HL-60 (cell line): ENCODE measurements around the gene CXCL8.

ENCODE experiments used
- DNase-seq, 2 experiments: peaks; one replicate each; pipeline ENCODE4 v3.0.0-alpha.2; 2010 to 2020; ENCODE audit warnings: low read depth in 1 of 2, low spot score in 1 of 2
- H3K27ac ChIP-seq: fragments of 250-450 bp; sonication (Bioruptor Pico); replicated peaks from 2 replicates; pipeline ENCODE4 v1.5.1; 2020; ENCODE audit warnings: mild to moderate bottlenecking, moderate library complexity
- H3K27me3 ChIP-seq: fragments of 250-450 bp; sonication (Bioruptor Pico); 2 replicates; pipeline ENCODE4 v1.5.1; 2021; ENCODE audit warnings: mild to moderate bottlenecking, moderate library complexity; ENCODE audit not compliant: insufficient read depth, poor library complexity, severe bottlenecking
- H3K4me3 ChIP-seq: replicated peaks from 2 replicates; pipeline ENCODE4 v1.5.1; 2011; ENCODE audit warnings: mild to moderate bottlenecking, control low read depth, low read length; ENCODE audit not compliant: insufficient read depth
- CTCF ChIP-seq: IDR thresholded peaks from one replicate; pipeline ENCODE4 v1.5.1; 2011; ENCODE audit warnings: low read length, control low read depth, inconsistent platforms; ENCODE audit not compliant: insufficient read depth
- GABPA ChIP-seq: IDR thresholded peaks from 2 replicates; pipeline ENCODE4 v1.6.1; 2012; ENCODE audit warnings: low read depth
- POLR2AphosphoS5 ChIP-seq: IDR thresholded peaks from 2 replicates; pipeline ENCODE4 v1.6.1; 2012; ENCODE audit warnings: low read depth
- REST ChIP-seq: IDR thresholded peaks from 2 replicates; pipeline ENCODE4 v1.6.1; 2012; ENCODE audit warnings: low read depth; ENCODE audit not compliant: insufficient replicate concordance
- SPI1 ChIP-seq: IDR thresholded peaks from 2 replicates; pipeline ENCODE4 v1.6.1; 2012; ENCODE audit warnings: low read depth, mild to moderate bottlenecking, borderline replicate concordance

Gene CXCL8

DNA sequence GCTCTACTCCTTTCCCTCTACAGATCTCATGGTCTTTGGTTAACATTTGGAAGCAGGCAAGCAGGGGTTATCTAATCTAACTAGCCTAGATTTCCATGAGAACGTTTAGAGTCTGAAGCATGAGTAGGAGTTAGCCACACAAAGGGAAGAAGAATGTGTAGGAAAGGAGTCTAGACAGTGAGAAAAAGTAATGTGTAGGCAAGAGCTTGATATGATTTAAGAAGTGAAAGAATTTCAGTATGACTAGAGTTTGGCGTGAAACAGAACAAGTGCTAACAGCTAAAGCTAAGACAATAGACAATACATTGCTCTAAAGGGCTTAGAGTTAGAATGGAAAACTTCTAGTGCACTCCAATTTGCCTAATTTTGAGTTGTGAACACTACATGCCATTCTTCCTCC is 10.8 kb downstream of the CXCL8 start:
- no peak for TF ChIP-seq GABPA
- no peak for TF ChIP-seq SPI1
- no peak for TF ChIP-seq CTCF
- no peak for TF ChIP-seq REST
- no peaks in the 10 kb centered on the region for H3K27me3 ChIP-seq
- no peak for DNase-seq
- no peak overlapping the region for H3K4me3 ChIP-seq
- H3K27ac ChIP-seq, result no peak overlapping the region; the same call in 1 of the 2 replicates

DNA sequence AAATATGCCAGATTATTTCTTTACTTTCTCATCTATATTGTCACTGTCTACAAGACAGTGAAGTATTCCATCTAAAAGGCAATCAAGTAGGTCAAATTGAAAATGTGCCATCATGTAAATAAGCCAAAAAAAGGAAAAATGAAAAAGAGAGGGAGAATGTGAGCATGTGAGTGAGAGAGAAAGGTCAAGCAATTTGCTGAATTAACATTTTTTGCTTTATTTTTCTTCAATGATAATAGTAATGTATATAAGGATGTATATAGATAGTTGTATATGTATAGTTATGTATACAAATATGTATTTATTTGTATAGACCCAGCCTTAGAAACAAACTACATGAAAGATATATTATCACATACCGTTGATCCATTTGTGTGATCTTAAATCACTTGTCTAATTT is 11.5 kb downstream of the CXCL8 start:
- Histone ChIP-seq H3K27ac (no peak overlapping the region), H3K27me3 (no peaks in the 10 kb centered on the region), H3K4me3 (no peak overlapping the region)
- DNase-seq, result no peak
- no peak for TF ChIP-seq CTCF
- TF ChIP-seq REST, result no peak
- TF ChIP-seq GABPA, result no peak
- TF ChIP-seq SPI1, result no peak
- no peak for TF ChIP-seq POLR2AphosphoS5

DNA sequence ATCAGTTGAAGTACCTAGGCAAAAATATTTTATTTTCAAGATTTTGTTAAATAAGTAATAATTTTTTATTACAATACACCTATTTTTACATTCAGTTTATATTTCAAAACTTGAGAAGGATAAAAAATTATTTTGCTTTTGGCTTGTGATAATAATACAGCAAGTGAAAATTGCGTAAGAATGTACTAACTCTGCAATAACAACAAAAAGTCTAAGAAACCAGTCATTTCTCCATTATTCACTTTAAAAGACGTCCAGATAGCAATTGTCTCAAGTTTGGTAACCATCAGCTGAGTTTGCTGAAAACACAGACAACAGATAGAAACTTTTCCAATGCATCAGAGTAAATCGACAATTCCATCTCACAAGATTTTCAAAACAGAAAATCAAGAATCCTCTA is 12.1 kb downstream of the CXCL8 start:
- Histone ChIP-seq H3K27me3 (no peaks in the 10 kb centered on the region), H3K4me3 (no peak overlapping the region), H3K27ac (no peak overlapping the region)
- DNase-seq, result no peak
- no peak for TF ChIP-seq SPI1
- TF ChIP-seq GABPA, result no peak
- no peak for TF ChIP-seq REST
- no peak for TF ChIP-seq CTCF
- TF ChIP-seq POLR2AphosphoS5, result no peak
